H9 (cell line): ENCODE data around the gene OLFM4. TPM values are rescaled to one million over a fixed set of nuclear protein-coding genes. Genes with fewer than 3 reads are reported as not detected.

ENCODE experiments used
- DNase-seq: peaks from one replicate; pipeline ENCODE4 v3.0.0-alpha.2; 2017
- H2AFZ ChIP-seq: one replicate; pipeline ENCODE4 v1.6.1; 2013; ENCODE audit warnings: mild to moderate bottlenecking, low read length, control low read depth, moderate library complexity
- H2AK5ac ChIP-seq: 2 replicates; pipeline ENCODE4 v1.6.1; 2013; ENCODE audit warnings: low read length, control low read depth, mixed read lengths; ENCODE audit not compliant: insufficient read length
- H2BK120ac ChIP-seq: one replicate; pipeline ENCODE4 v1.6.1; 2013; ENCODE audit warnings: low read depth, mild to moderate bottlenecking, low read length, control low read depth, inconsistent platforms; ENCODE audit not compliant: poor library complexity, severe bottlenecking
- H2BK12ac ChIP-seq: 2 replicates; pipeline ENCODE4 v1.6.1; 2013; ENCODE audit warnings: low read length, control low read depth, mixed read lengths, low read depth; ENCODE audit not compliant: insufficient read length
- H2BK15ac ChIP-seq: 2 replicates; pipeline ENCODE4 v1.6.1; 2013; ENCODE audit warnings: low read depth, low read length, control low read depth
- H2BK20ac ChIP-seq: one replicate; pipeline ENCODE4 v1.6.1; 2013; ENCODE audit warnings: low read depth, mild to moderate bottlenecking, low read length, control low read depth, inconsistent platforms; ENCODE audit not compliant: poor library complexity, severe bottlenecking
- H2BK5ac ChIP-seq: 2 replicates; pipeline ENCODE4 v1.6.1; 2013; ENCODE audit warnings: low read length, control low read depth, mixed read lengths; ENCODE audit not compliant: insufficient read length
- H3K14ac ChIP-seq: 2 replicates; pipeline ENCODE4 v1.6.1; 2013; ENCODE audit warnings: low read length, control low read depth; ENCODE audit not compliant: insufficient read depth
- H3K18ac ChIP-seq: 2 replicates; pipeline ENCODE4 v1.6.1; 2013; ENCODE audit warnings: low read depth, mild to moderate bottlenecking, mixed read lengths, low read length, control low read depth; ENCODE audit not compliant: insufficient read length
- H3K23ac ChIP-seq: 2 replicates; pipeline ENCODE4 v1.6.1; 2013; ENCODE audit warnings: low read length, control low read depth, mixed read lengths, low read depth; ENCODE audit not compliant: insufficient read length
- H3K23me2 ChIP-seq: 2 replicates; pipeline ENCODE4 v1.6.1; 2013; ENCODE audit warnings: low read depth, mild to moderate bottlenecking, mixed read lengths, low read length, control low read depth; ENCODE audit not compliant: insufficient read length, poor library complexity, severe bottlenecking
- H3K27ac ChIP-seq: 2 replicates; pipeline ENCODE4 v1.5.1; 2013; ENCODE audit warnings: low read length, control low read depth, mixed read lengths, low read depth; ENCODE audit not compliant: insufficient read length
- H3K27me3 ChIP-seq: 2 replicates; pipeline ENCODE4 v1.6.1; 2013; ENCODE audit warnings: low read length, control low read depth, inconsistent platforms; ENCODE audit not compliant: insufficient read depth
- H3K4ac ChIP-seq: 2 replicates; pipeline ENCODE4 v1.6.1; 2013; ENCODE audit warnings: low read depth, mild to moderate bottlenecking, control low read depth, inconsistent platforms, low read length, moderate library complexity
- H3K4me1 ChIP-seq: 2 replicates; pipeline ENCODE4 v1.6.1; 2013; ENCODE audit warnings: low read length, control low read depth, inconsistent platforms; ENCODE audit not compliant: insufficient read depth
- H3K4me2 ChIP-seq: 2 replicates; pipeline ENCODE4 v1.6.1; 2013; ENCODE audit warnings: low read length, control low read depth, mixed read lengths; ENCODE audit not compliant: insufficient read length, insufficient read depth
- H3K56ac ChIP-seq: 2 replicates; pipeline ENCODE4 v1.6.1; 2013; ENCODE audit warnings: low read depth, mild to moderate bottlenecking, mixed read lengths, low read length, control low read depth; ENCODE audit not compliant: insufficient read length
- H3K79me1 ChIP-seq: 2 replicates; pipeline ENCODE4 v1.6.1; 2013; ENCODE audit warnings: low read depth, mild to moderate bottlenecking, moderate library complexity, low read length, control low read depth, inconsistent platforms; ENCODE audit not compliant: insufficient read depth, poor library complexity, severe bottlenecking
- H3K79me2 ChIP-seq: 2 replicates; pipeline ENCODE4 v1.6.1; 2013; ENCODE audit warnings: low read length, control low read depth, inconsistent platforms; ENCODE audit not compliant: insufficient read depth
- H3K9ac ChIP-seq: 2 replicates; pipeline ENCODE4 v1.6.1; 2013; ENCODE audit warnings: low read length, control low read depth, mixed read lengths; ENCODE audit not compliant: insufficient read length; ENCODE audit errors: extremely low read depth
- H3K9me3 ChIP-seq: one replicate; pipeline ENCODE4 v1.6.1; 2013; ENCODE audit warnings: low read depth, low read length, inconsistent platforms; ENCODE audit not compliant: control insufficient read depth
- H3T11ph ChIP-seq: one replicate; pipeline ENCODE4 v1.6.1; 2013; ENCODE audit warnings: mild to moderate bottlenecking, low read length, control low read depth, inconsistent platforms
- H4K20me1 ChIP-seq: one replicate; pipeline ENCODE4 v1.6.1; 2013; ENCODE audit not compliant: control insufficient read depth, insufficient read length, insufficient read depth
- H4K5ac ChIP-seq: 2 replicates; pipeline ENCODE4 v1.6.1; 2013; ENCODE audit warnings: low read depth, mild to moderate bottlenecking, mixed read lengths, low read length, control low read depth; ENCODE audit not compliant: insufficient read length
- H4K8ac ChIP-seq: replicated peaks from 2 replicates; pipeline ENCODE4 v1.6.1; 2013; ENCODE audit warnings: low read length, control low read depth, mixed read lengths, low read depth; ENCODE audit not compliant: insufficient read length
- H4K91ac ChIP-seq: 2 replicates; pipeline ENCODE4 v1.6.1; 2013; ENCODE audit warnings: low read depth, mild to moderate bottlenecking, moderate library complexity, mixed read lengths, low read length, control low read depth; ENCODE audit not compliant: insufficient read length
- H3K27ac Mint-ChIP-seq, 3 experiments: 2 replicates in 2 of 3; 3 replicates in 1 of 3; pipeline ENCODE4 v1.8.0; 2020 to 2021; ENCODE audit warnings: mixed read lengths in 3 of 3, mild to moderate bottlenecking in 1 of 3, moderate library complexity in 1 of 3
- H3K27me3 Mint-ChIP-seq: 2 replicates; pipeline ENCODE4 v1.8.0; 2021; ENCODE audit warnings: low read depth, mild to moderate bottlenecking, moderate library complexity, mixed read lengths
- H3K36me3 Mint-ChIP-seq, 3 experiments: 2 replicates in 2 of 3; 3 replicates in 1 of 3; pipeline ENCODE4 v1.8.0; 2020 to 2021; ENCODE audit warnings: low read depth in 3 of 3, mixed read lengths in 3 of 3; ENCODE audit not compliant: insufficient read depth in 1 of 3
- H3K4me1 Mint-ChIP-seq, 2 experiments: 2 replicates each; pipeline ENCODE4 v1.8.0; 2020; ENCODE audit warnings: mixed read lengths in 2 of 2
- H3K4me3 Mint-ChIP-seq, 2 experiments: 2 replicates in 1 of 2; 3 replicates in 1 of 2; pipeline ENCODE4 v1.8.0; 2020 to 2021; ENCODE audit warnings: mild to moderate bottlenecking in 2 of 2, mixed read lengths in 2 of 2, moderate library complexity in 1 of 2
- H3K9me3 Mint-ChIP-seq, 2 experiments: 2 replicates in 1 of 2; 3 replicates in 1 of 2; pipeline ENCODE4 v1.8.0; 2020; ENCODE audit warnings: mild to moderate bottlenecking in 2 of 2, mixed read lengths in 2 of 2, moderate library complexity in 1 of 2
- WGBS: extraction: QIAGEN DNeasy Blood & Tissue Kit; methylation state at CpG from one replicate; pipeline ENCODE4 v1.1.7; 2013; ENCODE audit warnings: missing lambda C conversion rate, low lambda C conversion rate, mixed read lengths; ENCODE audit not compliant: insufficient read length; ENCODE audit errors: extremely low coverage; 5-methylcytosine and 5-hydroxymethylcytosine counted together
- total RNA-seq: library from RNA; stranded (reverse); gene quantifications from 2 replicates; pipeline ENCODE4 v1.2.1, GENCODE V29; 2021
- TF ChIP-seq, protein P1 (sequence below): fragments of 200-600 bp; sonication (generic); conservative IDR thresholded peaks from 3 replicates; pipeline ENCODE4 v1.8.0; 2021; ENCODE audit warnings: antibody characterized with exemption, mild to moderate bottlenecking

OLFM4 gene
- total RNA-seq, 1 experiment from 2014 or later, result not detected

GRCh38 chr13:53041968-53042516 lies 13.4 kb downstream of the OLFM4 start:
- H4K20me1 ChIP-seq, result no peaks in the 10 kb centered on the region
- H3K14ac ChIP-seq, result no peak overlapping the region
- H3K18ac ChIP-seq, result no peak overlapping the region
- no peak overlapping the region for H3K4me3 Mint-ChIP-seq
- no peak overlapping the region for H2BK120ac ChIP-seq
- TF ChIP-seq, protein P1, sequence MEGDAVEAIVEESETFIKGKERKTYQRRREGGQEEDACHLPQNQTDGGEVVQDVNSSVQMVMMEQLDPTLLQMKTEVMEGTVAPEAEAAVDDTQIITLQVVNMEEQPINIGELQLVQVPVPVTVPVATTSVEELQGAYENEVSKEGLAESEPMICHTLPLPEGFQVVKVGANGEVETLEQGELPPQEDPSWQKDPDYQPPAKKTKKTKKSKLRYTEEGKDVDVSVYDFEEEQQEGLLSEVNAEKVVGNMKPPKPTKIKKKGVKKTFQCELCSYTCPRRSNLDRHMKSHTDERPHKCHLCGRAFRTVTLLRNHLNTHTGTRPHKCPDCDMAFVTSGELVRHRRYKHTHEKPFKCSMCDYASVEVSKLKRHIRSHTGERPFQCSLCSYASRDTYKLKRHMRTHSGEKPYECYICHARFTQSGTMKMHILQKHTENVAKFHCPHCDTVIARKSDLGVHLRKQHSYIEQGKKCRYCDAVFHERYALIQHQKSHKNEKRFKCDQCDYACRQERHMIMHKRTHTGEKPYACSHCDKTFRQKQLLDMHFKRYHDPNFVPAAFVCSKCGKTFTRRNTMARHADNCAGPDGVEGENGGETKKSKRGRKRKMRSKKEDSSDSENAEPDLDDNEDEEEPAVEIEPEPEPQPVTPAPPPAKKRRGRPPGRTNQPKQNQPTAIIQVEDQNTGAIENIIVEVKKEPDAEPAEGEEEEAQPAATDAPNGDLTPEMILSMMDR, result no peak
- no peak overlapping the region for H3K4me2 ChIP-seq
- H3K23me2 ChIP-seq, result no peaks in the 10 kb centered on the region
- H4K5ac ChIP-seq, result no peak overlapping the region
- H2AFZ ChIP-seq, result no peak overlapping the region
- H3K27ac Mint-ChIP-seq, result no peak overlapping the region
- H2BK15ac ChIP-seq, result no peak overlapping the region
- no peaks in the 10 kb centered on the region for H3K9me3 Mint-ChIP-seq
- H2AK5ac ChIP-seq, result no peak overlapping the region
- H3K9ac ChIP-seq, result no peak overlapping the region
- no peak overlapping the region for H3K56ac ChIP-seq
- no peak overlapping the region for H4K91ac ChIP-seq
- no peak overlapping the region for H2BK20ac ChIP-seq
- no peaks in the 10 kb centered on the region for H3K79me2 ChIP-seq
- H3K4me1 ChIP-seq, result no peaks in the 10 kb centered on the region
- no peak overlapping the region for H3K27ac ChIP-seq
- no peak for DNase-seq
- no peak overlapping the region for H2BK5ac ChIP-seq
- peaks cover 15 to 16% of the 10 kb centered on the region in 2 experiments for H3K4me1 Mint-ChIP-seq
- H3T11ph ChIP-seq, result no peak overlapping the region
- WGBS, result no CpG with 5 or more reads among the region's 3 CpGs
- H3K36me3 Mint-ChIP-seq, result no peaks in the 10 kb centered on the region
- no peaks in the 10 kb centered on the region for H3K9me3 ChIP-seq
- peaks cover 2% of the 10 kb centered on the region for H3K27me3 Mint-ChIP-seq
- H3K27me3 ChIP-seq, result no peaks in the 10 kb centered on the region
- H2BK12ac ChIP-seq, result no peak overlapping the region
- H3K79me1 ChIP-seq, result no peaks in the 10 kb centered on the region
- H4K8ac ChIP-seq, result no peak overlapping the region
- H3K4ac ChIP-seq, result no peak overlapping the region
- no peak overlapping the region for H3K23ac ChIP-seq
